SK-N-SH (cell line): ENCODE measurements around the gene TNFRSF14.

Experiments used
- CTCF ChIP-seq: fragments of 200-600 bp; sonication (generic); IDR thresholded peaks from 2 replicates; pipeline ENCODE4 v1.6.1; 2017; ENCODE audit warnings: antibody characterized with exemption, mild to moderate bottlenecking, moderate library complexity
- EZH2phosphoT487 ChIP-seq: fragments of 200-600 bp; sonication (generic); IDR thresholded peaks from 2 replicates; pipeline ENCODE4 v1.6.1; 2017; ENCODE audit warnings: low read depth, mixed run types, mild to moderate bottlenecking, antibody characterized with exemption, moderate library complexity, borderline replicate concordance
- PBX3 ChIP-seq: IDR thresholded peaks from 2 replicates; pipeline ENCODE4; 2012
- RAD21 ChIP-seq: IDR thresholded peaks from 2 replicates; pipeline ENCODE4 v1.6.1; 2012; ENCODE audit warnings: mild to moderate bottlenecking, low read length
- RCOR1 ChIP-seq: fragments of 150-350 bp; IDR thresholded peaks from 2 replicates; pipeline ENCODE4 v1.6.1; 2017; ENCODE audit warnings: antibody characterized with exemption, low read length
- REST ChIP-seq: IDR thresholded peaks from 2 replicates; pipeline ENCODE4 v1.6.1; 2012; ENCODE audit warnings: mild to moderate bottlenecking, low read depth, low read length, moderate library complexity
- RFX5 ChIP-seq: IDR thresholded peaks from 2 replicates; pipeline ENCODE4 v1.6.1; 2012; ENCODE audit warnings: mild to moderate bottlenecking, improper control_type of control experiment, low read length
- TAF1 ChIP-seq: IDR thresholded peaks from 2 replicates; pipeline ENCODE4 v1.6.1; 2012; ENCODE audit warnings: low read depth, mild to moderate bottlenecking, low read length, moderate library complexity, borderline replicate concordance
- USF1 ChIP-seq: IDR thresholded peaks from 2 replicates; pipeline ENCODE4 v1.4.0; 2012; ENCODE audit warnings: low read depth, borderline replicate concordance
- USF2 ChIP-seq: fragments of 150-350 bp; IDR thresholded peaks from 2 replicates; pipeline ENCODE4 v1.6.1; 2017; ENCODE audit warnings: antibody characterized with exemption, low read length, low read depth, borderline replicate concordance
- YY1 ChIP-seq: IDR thresholded peaks from 2 replicates; pipeline ENCODE4 v1.4.0; 2012; ENCODE audit warnings: low read depth, mild to moderate bottlenecking
- ZBTB33 ChIP-seq: IDR thresholded peaks from 2 replicates; pipeline ENCODE4 v1.4.0; 2012; ENCODE audit warnings: low read depth, borderline replicate concordance

GRCh38 chr1:2554621-2555387 is 1.4 kb upstream of the TNFRSF14 start:
- TF ChIP-seq CTCF, result peak; percentile 30
- TF ChIP-seq ZBTB33, result no peak
- no peak for TF ChIP-seq REST
- TF ChIP-seq USF2, result no peak
- TF ChIP-seq EZH2phosphoT487, result no peak
- no peak for TF ChIP-seq YY1
- no peak for TF ChIP-seq RCOR1
- peak; percentile 67 for TF ChIP-seq RAD21
- no peak for TF ChIP-seq RFX5
- no peak for TF ChIP-seq PBX3
- no peak for TF ChIP-seq USF1
- TF ChIP-seq TAF1, result no peak
